ENCODE measurements around the gene ALOX15.
"Not testable (repeated sequence)": the region's sequence is repeated elsewhere in the genome, so short reads cannot be mapped to it uniquely, and the experiment has no call there.

Gene ALOX15

DNA sequence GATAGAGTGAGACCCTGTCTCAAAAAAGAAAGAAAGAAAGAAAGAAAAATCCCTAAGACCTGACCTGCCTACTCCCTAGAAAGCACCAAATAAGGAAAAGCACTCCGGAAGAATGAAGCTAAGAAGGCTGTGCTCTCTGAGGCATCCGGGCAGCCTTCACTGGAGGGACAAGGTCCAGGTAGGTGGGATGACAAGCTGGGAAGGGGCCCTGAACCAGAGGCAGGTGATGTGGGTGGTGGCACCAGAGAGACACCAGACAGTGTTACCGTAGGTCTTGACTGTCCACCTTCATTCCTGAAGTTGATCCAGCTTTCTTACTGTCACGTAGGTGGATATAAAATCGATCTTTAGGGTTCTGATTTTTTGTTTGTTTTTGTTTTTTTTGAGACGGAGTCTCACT lies 30.8 kb downstream of the ALOX15 start:
- no peak for DNase-seq

DNA sequence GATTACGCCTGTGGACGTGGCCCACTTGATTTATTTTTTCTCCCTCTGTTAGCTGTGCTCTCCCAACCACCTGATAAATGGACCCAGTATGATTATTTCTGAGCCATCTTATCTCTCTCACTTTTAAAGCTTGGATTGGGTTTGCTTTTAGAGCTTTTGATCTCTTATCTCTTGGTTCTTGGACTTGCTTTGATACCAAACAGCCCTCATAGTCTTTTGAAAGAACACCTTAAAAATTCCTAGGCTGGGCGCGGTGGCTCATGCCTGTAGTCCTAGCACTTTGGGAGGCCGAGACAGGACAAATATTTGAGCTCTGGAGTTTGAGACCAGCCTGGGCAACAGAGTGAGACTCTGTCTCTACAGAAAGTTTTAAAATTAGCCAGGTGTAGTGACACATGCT lies 31.3 kb downstream of the ALOX15 start:
- no peak for DNase-seq

DNA sequence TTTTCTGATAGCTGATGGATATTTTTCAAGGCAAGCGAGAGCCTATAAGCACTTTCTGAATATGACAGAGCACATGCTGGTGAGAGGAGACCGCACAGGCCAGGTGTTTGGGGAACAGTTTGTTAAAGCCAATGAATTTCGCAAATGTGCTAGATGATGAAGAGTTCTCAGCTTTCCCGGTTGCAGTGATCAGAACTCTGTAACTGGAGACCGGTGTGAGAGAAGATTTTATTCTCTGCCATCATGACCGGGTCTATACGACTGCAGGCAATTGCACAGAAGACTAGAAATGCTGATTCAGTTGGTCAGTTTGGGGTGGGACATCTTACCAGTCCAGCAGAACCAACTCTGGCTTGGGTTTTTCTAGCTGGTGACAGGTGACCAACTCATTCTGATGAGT lies 31.7 kb downstream of the ALOX15 start:
- no peak for DNase-seq

DNA sequence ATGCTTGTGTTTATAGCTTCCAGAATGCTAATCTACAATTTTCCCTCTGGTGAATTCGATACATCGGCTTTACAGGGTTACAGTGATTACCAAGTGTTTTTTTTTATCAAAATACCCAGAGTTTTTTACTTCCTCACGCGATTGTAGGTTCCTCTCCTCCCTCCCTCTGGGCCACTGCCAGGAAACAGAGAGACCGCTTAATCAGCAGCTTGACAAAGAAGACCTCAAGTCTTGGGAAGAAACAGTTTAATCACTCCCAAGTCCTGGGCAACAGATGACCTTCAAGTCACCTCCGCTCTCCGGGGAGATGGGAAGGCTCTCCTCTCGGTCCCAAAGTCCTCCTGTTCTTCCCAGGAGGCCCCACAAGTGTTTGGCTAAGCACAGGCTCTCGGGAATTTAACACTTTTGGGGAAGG lies 33.7 kb downstream of the ALOX15 start:
- DNase-seq, result peak; percentile 64

DNA sequence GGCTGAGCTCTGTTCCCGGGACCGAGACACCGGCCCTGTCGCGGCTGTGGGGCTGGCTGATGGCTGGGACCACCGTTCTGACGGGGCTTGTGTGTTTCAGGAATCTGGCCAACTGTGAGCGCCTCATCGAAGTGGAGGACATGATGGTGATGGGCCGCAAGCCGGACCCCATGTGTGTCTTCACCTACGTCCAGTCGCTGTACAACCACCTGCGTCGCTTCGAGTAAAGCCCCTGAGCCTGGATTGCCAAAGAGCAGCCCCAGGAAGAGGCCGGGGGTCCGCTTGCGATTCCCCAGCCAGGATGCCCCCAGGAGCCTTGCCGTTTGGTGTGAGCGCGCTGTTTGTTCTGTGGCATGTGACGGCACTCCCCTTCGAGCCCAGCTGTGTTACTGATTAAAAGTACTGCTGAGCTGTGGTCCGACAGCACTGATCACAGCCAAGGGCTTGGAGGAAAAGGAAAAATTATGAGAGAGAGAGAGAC lies 34.2 kb downstream of the ALOX15 start:
- DNase-seq, result no peak

DNA sequence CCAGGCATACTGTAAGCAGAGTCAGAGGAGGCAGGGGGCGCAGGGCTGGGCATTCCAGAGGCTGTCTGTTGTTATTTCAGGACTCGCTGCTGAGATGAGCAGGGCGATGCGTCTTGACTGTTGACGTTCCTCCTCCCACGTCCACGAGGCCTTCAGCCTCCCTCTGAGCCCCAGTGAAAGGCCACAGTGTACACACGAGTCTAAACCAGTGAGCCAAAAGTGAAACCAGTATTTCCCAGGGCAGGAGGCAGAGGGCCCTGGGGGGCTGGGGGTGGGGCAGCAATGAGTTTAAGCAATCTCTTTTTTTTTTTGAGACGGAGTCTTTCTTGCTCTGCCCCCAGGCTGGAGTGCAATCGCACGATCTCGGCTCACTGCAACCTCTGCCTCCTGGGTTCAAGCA lies 35.7 kb downstream of the ALOX15 start:
- DNase-seq, result no peak

DNA sequence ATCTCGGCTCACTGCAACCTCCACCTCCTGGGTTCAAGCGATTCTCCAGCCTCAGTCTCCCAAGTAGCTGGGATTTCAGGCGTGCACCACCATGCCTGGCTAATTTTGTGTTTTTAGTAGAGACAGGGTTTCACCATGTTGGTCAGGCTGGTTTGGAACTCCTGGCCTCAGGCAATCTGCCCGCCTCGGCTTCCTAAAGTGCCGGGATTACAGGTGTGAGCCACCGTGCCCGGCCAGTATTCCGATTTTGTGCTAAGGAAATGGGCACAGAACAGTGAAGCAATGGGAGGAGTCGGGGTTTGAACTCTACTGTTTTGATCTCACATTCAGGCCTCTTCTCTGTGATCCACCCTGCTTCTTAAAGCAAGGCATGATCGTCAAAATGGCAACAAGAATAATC lies 36.7 kb downstream of the ALOX15 start:
- not testable (repeated sequence) for DNase-seq

DNA sequence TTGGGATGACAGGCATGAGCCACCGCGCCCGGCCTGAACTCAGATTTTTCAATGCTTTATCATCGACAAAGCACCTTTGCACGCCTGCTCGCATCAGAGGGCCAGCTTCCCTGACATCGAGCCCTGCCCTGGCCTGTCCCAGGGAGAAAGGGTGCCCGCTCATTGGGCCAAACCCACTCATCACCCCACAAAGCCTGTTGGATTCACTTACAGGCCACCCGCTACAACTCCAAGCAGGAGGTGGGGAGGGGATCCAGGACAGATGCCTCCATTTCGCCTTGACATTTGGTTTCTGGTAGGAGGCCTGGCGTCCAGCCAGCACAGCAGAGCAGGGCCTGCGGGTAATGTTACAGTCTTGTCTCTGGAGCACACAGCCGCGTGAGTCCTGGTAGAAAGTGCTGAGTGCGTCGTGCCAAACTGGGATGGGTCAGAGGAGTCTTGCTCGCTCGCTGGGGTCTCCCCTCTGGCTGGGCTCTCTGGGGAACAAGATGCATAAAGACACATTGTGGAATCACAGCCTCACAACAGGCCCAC lies 37.3 kb downstream of the ALOX15 start:
- DNase-seq, result no peak

DNA sequence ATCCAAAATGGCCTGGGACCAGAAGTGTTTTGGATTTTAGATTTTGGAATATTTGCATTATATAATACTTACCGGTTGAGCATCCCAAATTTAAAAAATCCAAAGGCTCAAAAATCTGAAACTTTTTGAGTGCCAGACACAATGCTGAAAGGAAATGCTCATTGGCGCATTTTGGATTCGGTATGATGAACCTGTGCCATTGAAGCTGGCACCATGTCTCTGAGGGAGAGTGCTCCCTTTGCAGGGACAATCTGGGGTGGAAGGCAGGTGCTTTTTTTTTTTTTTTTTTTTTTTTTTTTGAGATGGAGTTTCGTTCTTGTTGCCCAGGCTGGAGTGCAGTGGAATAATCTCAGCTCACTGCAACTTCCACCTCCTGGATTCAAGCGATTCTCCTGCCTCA lies 39.4 kb downstream of the ALOX15 start:
- no peak for DNase-seq

DNA sequence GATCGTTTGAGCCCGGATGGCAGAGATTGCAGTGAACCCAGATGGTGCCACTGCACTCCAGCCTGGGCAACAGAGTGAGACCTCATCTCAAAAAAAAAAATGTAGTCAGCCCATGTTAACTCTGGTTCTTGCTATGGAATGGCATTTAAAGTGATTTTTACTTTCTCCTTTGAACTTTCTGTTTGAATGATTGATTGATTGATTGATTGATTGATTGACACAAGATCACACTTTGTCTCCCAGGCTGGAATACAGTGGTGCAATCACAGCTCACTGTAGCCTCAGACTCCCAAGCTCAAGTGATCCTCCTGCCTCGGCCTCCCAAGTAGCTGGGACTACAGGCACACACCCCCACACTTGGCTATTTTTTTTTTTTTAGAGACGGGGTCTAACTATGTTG lies 40.2 kb downstream of the ALOX15 start:
- DNase-seq, result no peak

DNA sequence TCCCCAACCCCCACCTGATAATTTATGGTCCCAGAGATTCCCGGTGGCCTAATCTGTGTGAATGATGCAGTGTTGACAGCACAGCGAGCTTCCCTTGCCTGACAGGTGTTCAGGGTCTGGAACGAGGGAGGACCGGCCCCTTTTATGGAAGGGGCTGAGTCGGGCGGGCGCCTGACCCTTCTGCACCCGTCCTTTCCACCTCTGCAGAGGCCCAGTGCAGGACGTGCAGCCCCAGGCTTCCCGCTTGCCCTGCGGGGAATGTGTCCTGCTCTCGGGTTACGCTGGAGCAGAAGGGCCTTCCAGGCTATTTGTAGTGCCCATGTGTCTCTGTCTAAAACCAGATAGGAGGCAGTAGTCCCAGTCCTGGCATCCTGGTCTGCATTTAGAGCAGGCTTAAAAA lies 40.9 kb downstream of the ALOX15 start:
- DNase-seq, result no peak

DNA sequence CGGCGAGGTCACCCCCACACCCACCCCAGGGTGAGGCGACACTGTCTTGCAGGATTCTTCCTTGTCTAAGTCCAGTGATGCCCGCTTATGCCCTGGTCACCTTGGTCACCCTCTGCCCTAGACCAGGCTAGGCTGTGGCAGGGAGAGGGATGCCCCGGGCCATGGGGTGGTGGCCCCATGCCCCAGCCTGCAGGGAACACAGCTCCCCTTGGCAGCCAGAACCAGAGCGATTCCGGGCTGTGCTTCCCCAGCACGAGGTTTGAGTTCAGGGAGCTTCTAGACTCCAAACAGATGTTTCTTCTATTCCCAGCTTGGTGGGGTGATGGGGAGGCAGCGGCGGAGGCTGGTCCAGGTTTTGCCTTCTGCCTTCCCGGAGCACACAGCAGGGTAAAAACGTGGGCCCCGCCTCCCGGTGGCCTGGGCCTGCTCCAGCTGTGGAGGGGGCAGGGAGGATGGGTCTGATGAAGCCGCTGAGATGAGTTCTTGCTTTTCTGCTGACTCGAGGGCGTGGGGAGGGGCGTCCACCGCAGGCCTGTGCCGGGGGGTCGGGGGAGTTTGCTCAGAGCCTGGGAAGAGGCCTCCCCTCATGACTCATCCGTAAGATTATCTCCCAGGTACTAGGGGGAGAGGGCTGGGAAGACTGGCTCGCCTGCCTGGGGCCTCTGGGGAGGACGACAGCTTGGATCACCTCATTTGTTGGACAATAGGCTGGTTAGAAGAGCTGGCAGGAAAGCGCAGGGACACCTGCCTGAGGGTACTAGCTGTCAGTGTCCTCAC lies 41.8 kb downstream of the ALOX15 start:
- no peak for DNase-seq

DNA sequence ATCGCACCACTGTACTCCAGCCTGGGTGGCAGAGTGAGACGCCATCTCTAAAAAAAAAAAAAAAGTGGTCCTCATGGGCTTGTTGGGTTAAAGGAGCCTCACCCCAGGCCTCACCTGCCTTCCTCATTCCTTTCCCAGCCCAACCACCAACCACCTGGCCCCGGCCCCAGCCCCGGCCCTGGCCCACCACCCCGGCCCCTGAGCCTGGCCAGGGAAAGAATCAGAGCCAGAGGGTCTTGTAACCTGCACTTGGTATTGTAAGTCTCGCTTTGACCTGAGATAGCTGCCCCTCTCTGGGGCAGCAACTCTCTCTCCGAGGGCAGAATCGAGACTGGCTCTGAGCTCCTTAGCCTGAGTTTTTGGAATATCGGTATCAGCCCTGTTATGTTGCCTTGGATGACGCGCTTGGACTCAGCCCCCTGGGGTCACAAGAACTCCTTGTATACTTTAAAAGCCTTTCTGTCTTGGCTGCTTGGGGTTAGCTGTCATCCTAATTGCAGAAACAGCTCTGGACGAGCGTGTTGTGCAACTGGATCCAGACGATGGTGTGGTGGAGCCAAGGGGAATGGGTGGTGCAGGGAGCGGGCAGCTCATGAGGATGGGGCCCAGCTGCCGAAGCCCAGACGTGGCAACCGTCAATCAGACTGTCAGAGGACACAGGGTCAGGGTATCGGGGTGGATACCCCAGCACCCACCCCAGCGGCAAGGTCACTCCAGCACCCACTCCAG lies 42.5 kb downstream of the ALOX15 start:
- DNase-seq, result no peak

DNA sequence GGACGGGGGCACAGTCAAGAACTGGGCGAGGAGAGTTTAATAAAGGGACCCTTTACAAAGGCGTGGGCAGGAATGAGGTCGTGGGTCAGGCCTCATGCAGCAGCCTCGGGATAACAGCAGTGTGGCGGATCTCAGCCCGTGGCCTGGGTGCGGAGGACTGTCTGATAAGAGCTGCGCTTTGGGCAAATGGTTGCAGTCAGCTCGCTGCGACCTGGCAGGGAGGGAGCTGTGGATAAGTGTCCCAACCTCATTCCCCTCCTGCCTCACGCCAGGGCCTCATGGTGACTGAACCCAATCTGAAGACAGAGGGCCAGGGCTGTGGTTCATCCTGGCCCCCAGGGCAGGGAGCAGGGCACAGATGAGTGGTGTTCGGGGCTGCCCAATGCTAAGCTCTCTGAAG lies 43.5 kb downstream of the ALOX15 start:
- no peak for DNase-seq

DNA sequence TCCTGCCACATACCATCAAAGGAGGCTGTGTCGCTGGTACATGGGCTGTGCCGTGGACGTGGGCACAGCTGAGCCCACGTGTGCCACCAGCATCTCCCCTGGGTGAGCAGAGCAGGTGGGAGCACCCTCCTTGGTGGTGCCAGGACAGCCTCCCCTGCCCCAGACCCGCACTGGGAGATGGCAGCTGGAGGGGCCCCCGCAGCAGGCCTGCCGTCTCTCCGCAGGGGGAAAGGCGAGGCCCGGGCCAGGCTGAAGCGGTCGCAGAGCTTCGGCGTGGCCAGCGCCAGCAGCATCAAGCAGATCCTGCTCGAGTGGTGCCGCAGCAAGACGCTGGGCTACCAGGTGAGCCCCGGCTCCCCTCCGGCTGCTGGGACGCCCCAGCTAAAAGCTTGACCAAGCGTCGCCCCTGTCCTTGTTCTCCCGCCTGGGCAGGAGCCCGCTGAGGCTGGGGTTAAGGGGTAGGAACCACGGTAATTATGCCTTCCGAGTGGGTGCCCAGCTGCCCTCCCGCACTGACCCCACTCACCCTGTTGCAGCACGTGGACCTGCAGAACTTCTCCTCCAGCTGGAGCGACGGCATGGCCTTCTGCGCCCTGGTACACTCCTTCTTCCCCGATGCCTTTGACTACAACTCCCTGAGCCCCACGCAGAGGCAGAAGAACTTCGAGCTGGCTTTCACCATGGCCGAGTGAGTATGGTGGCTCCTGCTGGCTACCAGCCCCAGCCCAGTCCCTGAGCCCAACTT lies 44.7 kb downstream of the ALOX15 start:
- DNase-seq, result no peak

DNA sequence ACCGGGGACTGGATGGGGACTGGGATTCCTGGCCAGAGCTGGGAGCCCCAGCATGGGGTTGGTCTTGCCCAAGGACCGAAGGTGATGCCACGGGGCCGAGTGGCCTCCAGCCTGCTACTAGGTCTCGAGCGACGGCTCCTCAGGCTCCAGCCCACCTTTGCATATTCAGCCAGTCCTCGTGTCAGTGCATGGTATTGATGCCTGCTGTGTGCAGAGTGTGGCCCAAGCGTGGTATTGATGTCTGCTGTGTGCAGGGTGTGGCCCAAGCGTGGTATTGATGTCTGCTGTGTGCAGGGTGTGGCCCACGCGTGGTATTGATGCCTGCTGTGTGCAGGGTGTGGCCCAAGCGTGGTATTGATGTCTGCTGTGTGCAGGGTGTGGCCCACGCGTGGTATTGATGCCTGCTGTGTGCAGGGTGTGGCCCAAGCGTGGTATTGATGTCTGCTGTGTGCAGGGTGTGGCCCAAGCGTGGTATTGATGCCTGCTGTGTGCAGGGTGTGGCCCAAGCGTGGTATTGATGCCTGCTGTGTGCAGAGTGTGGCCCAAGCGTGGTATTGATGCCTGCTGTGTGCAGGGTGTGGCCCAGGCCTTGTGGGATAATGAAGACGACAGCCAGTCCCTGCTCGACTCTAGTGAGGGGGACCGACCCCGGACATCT lies 45.7 kb downstream of the ALOX15 start:
- DNase-seq, result not testable (repeated sequence)

DNA sequence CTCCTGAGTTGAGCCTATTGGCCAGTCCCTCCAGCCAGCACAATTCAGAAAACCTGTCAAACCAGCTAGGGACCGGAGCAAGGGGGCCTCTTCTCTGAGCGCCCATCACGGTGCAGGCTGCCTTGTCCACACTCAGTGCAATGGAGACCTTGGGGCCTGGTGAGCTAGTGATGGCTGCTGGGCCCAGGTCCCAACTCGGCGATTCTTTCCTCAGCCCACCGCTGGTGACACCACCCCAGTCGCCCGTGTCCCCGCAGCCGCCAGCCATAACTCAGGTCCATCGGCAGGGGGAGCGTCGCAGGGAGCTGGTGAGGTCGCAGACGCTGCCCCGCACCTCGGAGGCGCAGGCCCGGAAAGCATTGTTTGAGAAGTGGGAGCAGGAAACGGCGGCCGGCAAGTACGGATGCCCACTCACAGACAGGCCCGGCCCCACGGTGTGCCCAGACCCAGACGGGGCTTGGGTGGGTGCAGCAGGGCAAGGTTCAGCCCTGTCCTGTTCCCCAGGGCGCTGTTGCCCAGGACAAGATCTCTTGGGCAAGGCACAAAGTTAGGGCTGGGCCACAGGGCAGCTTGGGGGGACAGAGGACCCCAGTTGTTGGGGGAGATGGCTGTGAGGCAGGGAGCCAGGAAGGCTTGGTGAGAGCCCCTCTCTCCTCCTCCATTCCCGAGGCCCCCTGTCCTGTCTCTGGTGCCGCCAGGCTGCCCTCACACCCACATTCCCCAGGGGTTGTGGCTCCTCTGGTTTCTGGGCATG lies 46.4 kb downstream of the ALOX15 start:
- DNase-seq, result no peak

DNA sequence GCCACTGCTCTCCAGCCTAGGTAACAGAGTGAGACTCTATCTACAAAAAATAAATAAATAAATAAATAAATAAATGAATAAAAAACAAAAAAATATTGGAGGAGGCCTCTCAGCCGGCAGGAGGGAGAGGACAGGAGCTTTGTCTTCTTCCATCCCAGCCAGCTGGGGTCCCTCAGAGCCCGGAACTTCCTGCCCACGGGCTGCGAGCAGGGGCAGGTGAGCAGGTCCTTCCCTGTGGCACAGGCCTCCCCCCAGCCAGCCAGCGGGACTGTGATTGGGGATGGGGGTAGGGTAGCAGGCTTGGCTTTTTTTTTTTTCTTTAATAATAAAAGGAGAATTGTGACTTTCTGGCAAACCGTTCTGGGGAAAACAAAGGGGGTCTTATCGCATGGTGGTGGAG lies 47.1 kb downstream of the ALOX15 start:
- DNase-seq, result no peak

DNA sequence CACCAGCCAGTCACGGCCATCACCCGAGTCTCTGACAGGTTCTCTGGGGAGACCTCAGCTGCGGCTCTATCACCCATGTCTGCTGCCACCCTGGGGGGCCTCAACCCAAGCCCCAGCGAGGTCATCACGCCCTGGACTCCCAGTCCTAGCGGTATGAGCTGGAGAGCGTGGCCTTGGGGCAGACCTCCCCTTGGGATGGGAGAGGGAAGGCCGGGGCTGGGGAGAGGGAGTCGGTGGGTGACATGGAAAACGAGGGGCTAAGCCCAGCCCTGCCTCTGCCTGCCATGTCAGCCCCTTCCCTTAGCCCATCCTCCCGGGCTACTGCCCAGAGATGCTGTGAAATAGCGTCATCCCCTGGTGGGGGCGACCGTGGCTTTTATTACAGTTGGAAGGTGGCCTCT lies 48.5 kb downstream of the ALOX15 start:
- DNase-seq, result no peak

DNA sequence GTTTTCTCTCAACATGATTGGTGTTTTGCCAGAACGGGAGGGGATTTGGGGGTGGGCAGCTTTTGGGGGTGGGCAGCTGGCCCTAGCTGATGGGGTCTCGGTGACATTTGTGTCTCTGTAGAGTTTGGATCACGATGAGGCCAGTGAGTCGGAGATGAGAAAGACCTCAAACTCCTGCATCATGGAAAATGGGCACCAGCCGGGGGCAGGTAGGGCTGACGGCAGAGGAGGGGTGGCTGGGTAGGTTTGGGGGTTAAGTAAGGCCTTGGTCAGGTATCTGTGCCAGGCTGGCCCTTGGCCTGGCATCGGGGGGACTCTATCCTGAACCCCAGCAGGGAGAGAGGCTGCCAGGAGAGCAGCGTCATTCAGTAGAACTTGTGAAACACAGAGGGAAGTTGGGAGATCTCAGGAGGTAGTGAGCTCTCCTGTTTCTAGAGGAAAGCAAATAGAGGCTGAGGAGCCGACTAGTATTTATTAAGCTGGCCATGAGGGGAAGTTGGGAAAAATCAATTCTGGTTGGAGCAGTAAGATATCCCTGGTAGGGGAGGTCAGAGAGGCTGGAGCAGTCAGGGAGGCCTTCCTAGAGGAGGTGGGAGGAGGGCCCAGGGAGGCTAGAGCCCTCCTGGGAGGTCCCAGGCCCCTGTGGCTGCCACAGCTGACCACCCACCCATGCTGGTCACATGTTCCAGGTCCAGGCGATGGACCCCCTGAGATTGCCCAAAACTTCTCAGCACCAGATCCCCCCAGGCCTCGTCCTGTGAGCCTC lies 49.1 kb downstream of the ALOX15 start:
- no peak for DNase-seq

DNA sequence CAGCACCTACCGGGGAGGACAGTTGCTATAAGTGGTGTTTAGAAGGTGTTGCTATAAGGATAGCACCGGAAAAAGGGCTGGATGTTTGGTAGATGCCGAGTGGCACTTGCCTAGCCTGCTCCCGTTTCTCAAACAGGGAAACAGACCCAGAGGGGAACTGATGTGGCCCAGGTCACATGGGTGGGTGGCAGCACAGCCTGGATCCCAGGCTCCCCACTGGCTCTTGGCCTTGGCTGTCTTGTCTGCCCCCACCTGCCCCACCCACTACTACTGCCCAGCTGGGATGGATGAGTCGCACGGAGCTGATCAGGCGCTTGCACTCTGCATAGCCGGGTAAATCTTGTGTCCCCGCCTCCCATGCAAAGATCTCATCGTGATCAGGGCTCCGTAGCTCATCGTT lies 49.9 kb downstream of the ALOX15 start:
- no peak for DNase-seq

All from GDM1 (cell line).